GM21576 (cell line): Measurements from ENCODE around the gene RBM10.

Experiments used
- ATAC-seq: cut with Tn5 transposase; IDR thresholded peaks from one replicate; pipeline ENCODE4 v1.9.1; 2021; ENCODE audit warnings: mild to moderate bottlenecking, moderate library complexity; ENCODE audit not compliant: unreplicated experiment

The RBM10 gene

GRCh38 chrX:47174846-47175587, 30.0 kb downstream of the RBM10 start:
- ATAC-seq: no peak

- ATAC-seq: no peak
Measured at GRCh38 chrX:47175588-47175980, 30.6 kb downstream of the RBM10 start.

DNA sequence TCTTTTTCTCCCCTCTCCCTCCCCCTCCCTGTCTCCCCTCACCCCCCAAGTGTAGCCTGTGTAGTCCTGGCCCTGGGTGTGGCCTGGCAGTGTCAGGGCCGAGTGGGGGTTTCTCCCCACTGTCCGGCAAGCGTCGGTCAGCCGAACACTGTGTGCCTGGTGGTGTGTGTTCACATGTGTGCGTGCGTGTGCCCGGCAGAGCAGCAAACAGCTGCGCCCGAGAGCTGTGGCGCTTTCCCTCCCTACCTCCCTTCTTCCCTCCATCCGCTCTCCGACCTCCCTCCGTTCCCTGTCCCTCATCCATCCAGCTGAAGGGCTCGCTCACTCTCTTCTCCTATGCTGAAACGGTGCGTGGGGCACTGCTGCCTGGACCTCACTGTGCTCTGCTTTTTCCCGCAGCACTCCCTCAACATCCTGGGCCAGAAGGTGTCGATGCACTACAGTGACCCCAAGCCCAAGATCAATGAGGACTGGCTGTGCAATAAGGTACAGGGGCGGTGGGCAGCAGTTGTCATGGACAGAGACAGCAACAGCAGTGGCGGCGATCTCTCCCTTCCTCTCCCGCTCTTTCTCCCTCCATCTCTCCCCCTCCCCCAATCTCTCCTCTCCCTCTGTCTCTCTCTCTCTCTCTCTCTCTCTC, 31.2 kb downstream of the RBM10 start:
- no peak for ATAC-seq

DNA sequence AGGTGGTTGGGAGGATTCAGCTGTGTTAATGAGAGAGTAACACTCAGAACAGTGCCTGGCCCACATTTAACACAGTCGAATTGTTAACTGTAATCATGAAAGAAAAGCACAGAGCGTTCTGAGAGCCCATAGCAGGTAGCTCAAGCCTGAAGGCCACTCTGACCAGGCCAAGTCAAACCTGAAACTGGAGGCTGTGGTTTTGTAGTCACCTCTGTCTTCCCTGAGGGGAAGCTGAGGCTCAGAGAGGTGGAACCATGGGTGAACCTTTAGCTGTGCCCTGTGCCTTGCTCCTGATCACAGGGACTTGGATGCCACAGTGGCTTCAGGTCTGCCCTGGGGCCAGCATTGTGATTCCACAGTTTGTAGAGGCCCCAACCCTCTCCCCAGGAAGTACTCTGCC, 32.1 kb downstream of the RBM10 start:
- ATAC-seq: no peak

DNA sequence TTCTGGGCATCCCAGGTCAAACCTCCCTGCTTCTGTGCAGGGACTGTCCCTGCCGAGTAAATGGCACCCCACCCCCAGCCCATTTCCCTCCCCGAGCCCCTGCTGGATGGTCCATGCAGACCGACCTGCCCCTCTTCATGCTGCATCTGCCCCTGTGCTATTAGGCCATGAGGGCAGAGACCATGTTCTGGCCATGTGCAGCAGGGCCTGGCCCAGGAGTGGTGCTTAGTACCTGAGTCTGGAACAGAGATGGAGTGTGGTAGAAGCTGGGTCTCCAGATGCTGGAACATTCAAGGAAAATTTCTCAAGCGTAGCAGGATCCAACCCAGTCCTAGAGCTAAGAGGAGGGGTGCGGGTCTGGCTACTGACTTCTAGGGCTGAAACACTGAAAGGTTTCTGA, 33.3 kb downstream of the RBM10 start:
- ATAC-seq: no peak

DNA sequence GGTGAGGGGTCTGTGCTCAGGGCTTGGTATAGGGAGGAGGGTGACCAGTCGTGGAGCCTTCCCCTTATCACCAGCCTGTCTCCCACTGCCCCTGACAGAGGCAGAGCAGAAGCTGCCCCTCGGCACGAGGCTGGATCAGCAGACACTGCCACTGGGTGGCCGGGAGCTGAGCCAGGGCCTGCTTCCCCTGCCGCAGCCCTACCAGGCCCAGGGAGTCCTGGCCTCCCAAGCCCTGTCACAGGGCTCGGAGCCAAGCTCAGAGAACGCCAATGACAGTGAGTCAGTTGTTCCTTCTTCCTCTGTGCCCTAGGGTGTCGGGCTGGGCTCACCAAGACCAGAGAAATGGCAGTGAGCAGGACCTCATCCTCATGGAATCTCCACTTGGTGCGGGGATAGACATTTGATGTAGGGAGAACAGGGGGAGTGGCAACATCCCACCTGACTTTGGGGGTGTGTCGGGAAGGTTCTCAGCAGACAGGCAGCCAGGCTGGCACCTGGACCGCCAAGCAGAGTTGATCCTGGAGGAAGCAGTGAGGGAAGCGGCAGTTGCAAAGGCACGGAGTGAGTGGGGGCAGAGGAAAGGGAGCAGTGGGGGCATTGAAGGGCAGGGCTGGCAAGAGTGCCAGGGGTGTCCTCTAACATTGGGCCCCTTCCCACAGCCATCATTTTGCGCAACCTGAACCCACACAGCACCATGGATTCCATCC, 34.4 kb downstream of the RBM10 start:
- no peak for ATAC-seq

DNA sequence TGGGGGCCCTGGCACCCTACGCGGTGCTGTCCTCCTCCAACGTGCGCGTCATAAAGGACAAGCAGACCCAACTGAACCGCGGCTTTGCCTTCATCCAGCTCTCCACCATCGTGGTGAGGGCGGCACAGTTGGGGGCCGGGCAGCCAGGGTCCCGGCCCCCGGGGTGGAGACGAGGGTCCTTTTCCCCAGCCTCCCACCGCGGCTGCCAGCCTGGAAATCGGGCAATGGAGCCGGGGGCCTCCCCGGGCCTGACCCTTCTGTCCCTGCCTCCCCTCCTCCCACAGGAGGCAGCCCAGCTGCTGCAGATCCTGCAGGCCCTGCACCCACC, 34.9 kb downstream of the RBM10 start:
- ATAC-seq: no peak

DNA sequence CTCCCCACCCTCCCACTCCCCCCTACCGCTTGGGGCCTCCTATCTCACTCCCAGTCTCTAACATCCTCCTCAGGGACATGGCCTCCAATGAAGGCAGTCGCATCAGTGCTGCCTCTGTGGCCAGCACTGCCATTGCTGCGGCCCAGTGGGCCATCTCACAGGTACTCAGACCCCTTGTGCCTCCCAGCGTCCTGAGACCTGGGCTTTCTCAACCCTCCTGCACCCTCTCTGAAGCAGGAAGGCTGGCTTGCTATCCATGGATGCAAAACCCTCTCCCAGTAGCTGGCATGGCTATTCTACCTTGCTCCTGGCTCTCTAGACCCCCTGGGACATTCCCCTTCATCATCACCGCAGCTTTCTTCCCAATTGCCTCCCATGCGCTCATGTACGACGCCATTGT, 35.3 kb downstream of the RBM10 start:
- no peak for ATAC-seq

DNA sequence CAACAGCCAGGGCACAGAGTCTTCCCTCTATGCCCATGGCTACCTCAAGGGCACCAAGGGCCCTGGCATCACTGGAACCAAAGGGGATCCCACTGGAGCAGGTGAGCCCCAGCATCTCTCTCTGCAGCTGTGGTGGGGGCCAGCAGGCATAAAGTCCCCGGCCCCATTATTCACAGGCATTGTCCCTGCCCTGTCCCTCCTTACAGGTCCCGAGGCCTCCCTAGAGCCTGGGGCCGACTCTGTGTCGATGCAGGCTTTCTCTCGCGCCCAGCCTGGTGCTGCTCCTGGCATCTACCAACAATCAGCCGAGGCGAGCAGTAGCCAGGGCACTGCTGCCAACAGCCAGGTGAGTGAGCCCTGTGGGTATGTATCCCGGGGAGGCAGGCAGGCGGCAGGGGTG, 36.3 kb downstream of the RBM10 start:
- ATAC-seq: no peak

- ATAC-seq: no peak
Measured at GRCh38 chrX:47182106-47182700, 37.2 kb downstream of the RBM10 start.

DNA sequence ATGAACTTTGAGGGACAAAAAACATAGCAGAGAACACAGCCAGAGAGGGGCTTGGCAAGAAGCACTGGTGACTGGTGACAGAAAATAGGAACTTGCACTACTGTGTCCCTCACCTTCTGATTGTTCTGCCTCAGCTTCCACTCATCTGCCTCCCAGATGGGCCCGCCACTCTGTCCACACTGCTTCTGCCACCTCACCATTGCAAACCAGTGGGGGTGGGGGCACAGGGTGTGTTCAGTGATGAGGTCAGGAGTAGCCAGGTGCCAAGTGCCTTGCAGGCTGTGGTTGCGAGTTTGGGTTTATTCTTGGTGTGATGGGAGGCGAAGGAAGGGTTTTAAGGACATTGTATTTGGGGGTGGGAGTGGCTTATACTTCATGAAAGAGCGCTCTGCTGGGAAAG, 39.5 kb downstream of the RBM10 start:
- ATAC-seq: no peak

GRCh38 chrX:47185241-47185640, 40.2 kb downstream of the RBM10 start:
- ATAC-seq: no peak

DNA sequence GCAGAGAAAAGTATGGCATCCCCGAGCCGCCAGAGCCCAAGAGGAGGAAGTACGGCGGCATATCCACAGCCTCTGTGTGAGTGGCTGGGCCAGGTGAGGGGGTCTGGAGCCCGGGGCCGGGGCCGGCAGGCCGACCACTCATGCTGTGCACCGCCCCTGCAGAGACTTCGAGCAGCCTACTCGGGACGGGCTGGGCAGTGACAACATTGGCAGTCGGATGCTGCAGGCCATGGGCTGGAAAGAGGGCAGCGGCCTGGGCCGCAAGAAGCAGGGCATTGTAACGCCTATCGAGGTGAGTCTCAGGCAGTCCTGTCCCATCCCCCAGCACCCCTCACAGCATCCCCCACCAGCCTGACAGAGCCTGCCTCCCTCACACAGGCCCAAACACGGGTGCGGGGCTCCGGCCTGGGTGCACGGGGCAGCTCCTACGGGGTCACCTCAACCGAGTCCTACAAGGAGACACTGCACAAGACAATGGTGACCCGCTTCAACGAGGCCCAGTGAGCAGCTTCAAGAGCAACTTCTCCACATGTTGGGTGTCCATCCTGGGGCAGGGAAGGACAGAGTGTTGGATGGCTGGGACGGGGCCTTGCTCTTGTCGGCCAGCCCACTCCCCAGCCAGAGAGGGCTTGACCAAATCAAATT, 41.2 kb downstream of the RBM10 start:
- no peak for ATAC-seq

GRCh38 chrX:47187106-47187677, 42.2 kb downstream of the RBM10 start:
- no peak for ATAC-seq

- ATAC-seq: no peak
Measured at GRCh38 chrX:47189906-47190305, 44.9 kb downstream of the RBM10 start.

GRCh38 chrX:47190445-47191269, 45.6 kb downstream of the RBM10 start:
- ATAC-seq: peak; percentile 47

DNA sequence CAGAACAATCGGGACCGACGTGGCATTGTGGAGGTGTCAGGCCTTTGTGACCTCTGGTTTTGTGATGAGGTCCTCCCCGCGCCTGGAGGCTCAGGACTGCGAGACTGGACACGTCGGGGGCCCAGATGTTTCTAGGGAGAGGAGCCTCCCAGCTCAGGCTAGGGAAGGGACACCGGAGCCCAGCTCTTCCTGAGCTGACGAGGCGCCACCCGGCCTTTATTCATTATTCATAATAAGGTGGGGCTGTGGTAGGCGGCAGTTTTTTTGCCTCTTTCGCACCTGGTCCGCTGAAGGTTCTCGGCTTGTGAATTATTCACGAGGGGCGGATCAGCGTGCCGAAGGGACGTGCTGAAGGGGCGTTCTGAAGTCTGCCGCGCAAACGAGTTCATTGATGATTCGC, 46.3 kb downstream of the RBM10 start:
- ATAC-seq: no peak

GRCh38 chrX:47191806-47192401, 46.9 kb downstream of the RBM10 start:
- no peak for ATAC-seq

DNA sequence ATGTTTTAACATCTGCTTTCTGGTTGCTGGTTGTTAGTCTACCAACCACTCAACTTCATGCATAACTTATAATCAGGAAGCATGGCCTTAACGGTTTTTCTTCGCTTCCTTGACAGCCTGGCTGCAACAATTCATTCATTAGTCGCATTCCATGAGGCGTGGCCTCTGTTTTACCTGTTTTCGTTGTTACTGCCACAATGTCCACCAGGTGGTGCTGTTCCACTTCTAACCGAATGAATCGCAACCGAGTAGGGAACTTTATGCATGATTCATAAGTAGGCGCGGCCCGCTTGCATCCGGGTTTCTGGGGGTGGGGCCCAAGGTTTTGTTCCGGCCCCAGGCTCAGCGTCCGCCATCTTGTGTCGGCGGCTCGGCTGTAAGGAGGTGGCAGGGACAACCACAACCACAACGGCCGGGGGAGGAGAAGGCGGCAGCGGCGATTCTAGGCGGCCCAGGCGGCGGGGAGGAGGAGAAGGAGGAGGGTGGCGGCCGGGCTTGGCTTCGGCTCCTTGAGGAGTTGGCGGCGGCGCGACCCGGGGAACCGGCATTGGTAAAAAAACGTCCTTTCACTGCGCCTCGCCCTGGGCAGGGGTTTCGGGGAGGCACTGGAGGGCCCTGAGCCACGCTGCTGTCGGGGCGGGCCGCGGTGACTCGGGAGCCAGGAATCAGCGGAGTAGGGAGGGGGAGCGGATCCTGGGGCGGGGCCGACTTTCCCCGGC, 48.6 kb downstream of the RBM10 start, which contains the start of gene UBA1:
Gene UBA1 (plus strand): TSS at position 355 of the 719 bp plus-strand sequence. CDS start 4,974 bp downstream, outside the sequence.
- peak; percentile 68 for ATAC-seq
